HUES64 (cell line): ENCODE results near the gene PTPRR.

Source experiments
- H3K27ac ChIP-seq: 2 replicates; pipeline ENCODE4 v1.7.0; 2013; ENCODE audit warnings: low read depth, low read length, inconsistent platforms
- H3K27me3 ChIP-seq: 2 replicates; pipeline ENCODE4 v1.6.1; 2013; ENCODE audit warnings: mild to moderate bottlenecking, low read length; ENCODE audit not compliant: insufficient read depth
- H3K36me3 ChIP-seq: 2 replicates; pipeline ENCODE4 v1.6.1; 2013; ENCODE audit warnings: mild to moderate bottlenecking, low read length; ENCODE audit not compliant: insufficient read depth
- H3K4me1 ChIP-seq: 2 replicates; pipeline ENCODE4 v1.6.1; 2013; ENCODE audit warnings: mild to moderate bottlenecking, low read length, moderate library complexity; ENCODE audit not compliant: insufficient read depth
- H3K4me3 ChIP-seq: 2 replicates; pipeline ENCODE4 v1.5.1; 2013; ENCODE audit warnings: mild to moderate bottlenecking, low read length, moderate library complexity
- H3K9ac ChIP-seq: 2 replicates; pipeline ENCODE4 v1.6.1; 2013; ENCODE audit warnings: mild to moderate bottlenecking, low read depth, low read length
- H3K9me3 ChIP-seq: 2 replicates; pipeline ENCODE4 v1.6.1; 2013; ENCODE audit warnings: low read depth, low read length; ENCODE audit not compliant: insufficient read depth
- WGBS: fragments of 150-250, 120-280 bp; methylation state at CpG from one replicate; pipeline ENCODE4 v1.1.7; 2013; ENCODE audit warnings: missing lambda C conversion rate; 5-methylcytosine and 5-hydroxymethylcytosine counted together

The PTPRR gene

DNA sequence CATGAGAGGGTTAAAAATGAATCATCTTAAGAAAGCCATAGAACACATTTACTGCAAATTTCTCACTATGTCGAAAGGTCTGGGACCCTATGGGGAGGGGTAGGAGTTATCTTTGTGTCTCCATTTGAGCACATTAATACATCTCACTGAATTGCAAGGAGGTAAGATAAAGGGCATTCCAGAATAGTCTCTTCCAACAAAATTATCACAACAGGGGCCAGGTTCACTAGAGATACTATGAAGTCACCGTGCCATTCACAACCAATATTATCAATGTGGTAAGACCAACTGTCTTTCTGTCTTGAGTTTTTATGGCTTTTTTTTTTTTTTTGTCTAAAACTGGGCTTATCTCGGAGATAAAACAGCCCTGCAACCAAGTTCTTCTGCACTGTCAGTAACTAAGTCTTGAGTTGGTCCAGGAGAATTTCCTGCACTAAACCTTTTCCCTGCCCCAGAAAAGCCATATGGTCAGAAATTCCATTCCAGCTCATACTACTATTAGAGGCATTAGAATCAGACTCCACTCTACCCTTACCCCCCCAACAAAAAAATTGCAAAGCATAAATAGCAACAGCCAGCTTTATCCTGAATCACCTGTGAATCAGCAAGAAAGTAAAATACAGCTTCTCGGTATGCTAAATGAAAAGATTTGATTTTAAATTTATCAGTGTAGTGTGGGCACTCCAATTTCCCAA is 79.7 kb downstream of the PTPRR start:
- H3K9me3 ChIP-seq: no peaks in the 10 kb centered on the region
- peaks cover 14% of the 10 kb centered on the region for H3K4me1 ChIP-seq
- no peak overlapping the region for H3K27ac ChIP-seq
- no peaks in the 10 kb centered on the region for H3K27me3 ChIP-seq
- no peak overlapping the region for H3K4me3 ChIP-seq
- H3K36me3 ChIP-seq: no peaks in the 10 kb centered on the region
- H3K9ac ChIP-seq: no peak overlapping the region
- WGBS: 87% methylated on average over 3 of the region's 4 CpGs

DNA sequence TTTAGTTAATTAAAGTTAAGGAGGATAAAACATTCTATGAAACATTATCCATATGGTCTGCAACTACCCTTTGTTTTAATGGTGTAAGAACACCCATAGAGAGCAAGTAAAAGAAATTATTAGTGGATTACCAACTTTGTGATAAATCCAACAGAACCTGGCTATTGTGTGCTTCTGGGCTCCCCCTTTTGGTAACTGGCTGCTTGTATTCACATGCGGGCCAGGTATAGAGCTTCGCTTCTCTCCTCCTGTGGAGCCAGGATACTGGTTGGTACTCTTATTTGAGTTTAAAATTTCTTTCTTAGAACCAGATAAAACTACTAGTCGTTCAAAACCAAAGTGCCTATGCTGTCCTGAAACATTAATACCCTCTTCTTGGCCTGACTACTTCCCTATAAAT is 81.0 kb downstream of the PTPRR start:
- Histone ChIP-seq H3K9ac (no peak overlapping the region), H3K4me3 (no peak overlapping the region), H3K9me3 (no peaks in the 10 kb centered on the region), H3K27ac (no peak overlapping the region), H3K27me3 (no peaks in the 10 kb centered on the region), H3K36me3 (no peaks in the 10 kb centered on the region), H3K4me1 (peaks cover 14% of the 10 kb centered on the region)
- WGBS: 87% methylated on average over 3 of the region's 3 CpGs

GRCh38 chr12:70838127-70838526 is 82.4 kb downstream of the PTPRR start:
- Histone ChIP-seq H3K9me3 (no peaks in the 10 kb centered on the region), H3K9ac (no peak overlapping the region), H3K27ac (no peak overlapping the region), H3K36me3 (no peaks in the 10 kb centered on the region), H3K4me1 (peaks cover 14% of the 10 kb centered on the region), H3K27me3 (no peaks in the 10 kb centered on the region), H3K4me3 (no peak overlapping the region)
- 25% methylated on average over 1 of the region's 2 CpGs for WGBS

DNA sequence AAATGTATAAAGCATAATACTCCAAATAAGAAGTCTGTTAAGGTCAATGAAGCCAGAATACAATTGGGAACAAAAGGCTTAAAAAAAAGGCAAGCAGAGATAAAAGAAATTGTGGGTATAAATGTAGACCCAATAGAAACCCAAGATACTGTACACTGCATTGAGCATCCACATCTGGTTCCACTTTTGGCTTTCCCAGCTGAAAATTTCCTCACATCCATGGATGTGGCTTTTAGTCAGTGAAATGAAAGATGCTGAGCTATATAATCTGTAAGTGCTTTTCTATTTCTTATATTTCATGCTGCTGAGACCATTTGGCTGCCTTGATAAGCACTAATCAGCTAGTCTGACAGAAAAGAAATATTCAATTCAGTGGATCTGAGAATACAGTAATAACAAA is 83.5 kb downstream of the PTPRR start:
- H3K4me1 ChIP-seq: peaks cover 14% of the 10 kb centered on the region
- H3K9ac ChIP-seq: no peak overlapping the region
- no peak overlapping the region for H3K27ac ChIP-seq
- no peaks in the 10 kb centered on the region for H3K36me3 ChIP-seq
- no peaks in the 10 kb centered on the region for H3K27me3 ChIP-seq
- no peak overlapping the region for H3K4me3 ChIP-seq
- H3K9me3 ChIP-seq: no peaks in the 10 kb centered on the region

- Histone ChIP-seq H3K9me3 (no peaks in the 10 kb centered on the region), H3K4me1 (peaks cover 14% of the 10 kb centered on the region), H3K36me3 (no peaks in the 10 kb centered on the region), H3K4me3 (no peak overlapping the region), H3K9ac (no peak overlapping the region), H3K27ac (no peak overlapping the region), H3K27me3 (no peaks in the 10 kb centered on the region)
- 81% methylated on average over 2 of the region's 2 CpGs for WGBS
Observed at GRCh38 chr12:70835948-70836347, 84.6 kb downstream of the PTPRR start.

DNA sequence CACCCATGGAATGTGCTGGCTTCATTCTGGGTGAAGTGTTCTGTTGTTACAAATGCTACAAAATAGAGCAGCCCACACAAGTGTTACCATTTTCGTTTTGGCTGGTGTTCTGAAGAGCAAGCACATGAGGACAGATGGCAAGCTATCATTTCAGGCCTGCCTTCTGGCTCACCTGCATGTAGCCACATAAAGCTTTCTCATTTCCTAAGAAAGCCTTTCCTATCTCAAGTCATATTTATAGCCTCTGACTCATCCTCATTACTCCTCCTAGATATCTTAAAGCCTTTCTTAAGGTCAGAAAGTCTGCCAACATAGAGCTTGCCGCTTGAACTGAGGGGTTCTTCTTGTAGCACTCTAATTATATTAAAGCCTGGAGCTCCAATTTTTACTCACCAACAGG is 89.0 kb downstream of the PTPRR start:
- Histone ChIP-seq H3K4me3 (no peak overlapping the region), H3K27ac (no peak overlapping the region), H3K27me3 (no peaks in the 10 kb centered on the region), H3K36me3 (no peaks in the 10 kb centered on the region), H3K9me3 (no peaks in the 10 kb centered on the region), H3K9ac (no peak overlapping the region), H3K4me1 (no peaks in the 10 kb centered on the region)
- 89% methylated on average over 2 of the region's 2 CpGs for WGBS

DNA sequence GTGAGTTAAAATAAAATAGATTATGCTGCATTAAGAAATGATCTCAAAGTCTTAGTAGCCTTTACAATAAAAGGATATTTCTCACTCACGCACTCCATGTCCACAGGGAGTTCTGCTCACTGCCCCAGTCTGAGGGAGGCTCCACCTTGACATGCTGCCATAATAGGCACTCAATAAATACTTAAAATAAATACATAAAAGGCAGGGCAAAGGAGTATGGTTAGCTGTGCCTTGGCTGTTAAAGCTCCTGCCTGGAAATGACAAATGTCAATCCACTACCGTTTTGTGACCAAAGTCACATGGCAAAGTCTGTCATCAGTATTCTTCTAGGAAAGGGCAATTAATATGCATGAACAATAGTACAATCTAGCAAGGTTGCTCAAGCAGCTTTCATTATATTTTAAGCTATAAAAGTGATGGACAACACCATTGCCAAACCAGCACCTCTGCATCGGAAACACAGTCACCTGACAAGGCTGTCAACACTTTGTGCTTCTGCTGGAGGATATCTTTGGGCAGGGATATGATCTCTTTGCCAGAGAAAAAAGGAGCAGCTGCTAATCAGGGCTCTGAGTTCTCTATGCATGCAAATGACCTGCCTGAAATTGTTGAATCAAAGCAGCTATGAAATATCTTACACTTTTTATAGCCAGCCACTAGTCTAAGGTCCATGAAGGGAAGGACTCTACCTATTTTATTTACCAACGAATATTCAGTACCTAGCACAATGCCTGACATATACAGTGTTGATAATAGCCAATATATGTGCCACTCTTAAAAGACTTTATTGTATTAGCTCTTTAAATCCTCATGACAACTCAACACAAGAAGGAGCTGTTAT is 90.1 kb downstream of the PTPRR start:
- Histone ChIP-seq H3K27ac (no peak overlapping the region), H3K9ac (no peak overlapping the region), H3K9me3 (no peaks in the 10 kb centered on the region), H3K36me3 (no peaks in the 10 kb centered on the region), H3K27me3 (no peaks in the 10 kb centered on the region), H3K4me1 (no peaks in the 10 kb centered on the region), H3K4me3 (no peak overlapping the region)
- 97% methylated on average over 4 of the region's 4 CpGs for WGBS

DNA sequence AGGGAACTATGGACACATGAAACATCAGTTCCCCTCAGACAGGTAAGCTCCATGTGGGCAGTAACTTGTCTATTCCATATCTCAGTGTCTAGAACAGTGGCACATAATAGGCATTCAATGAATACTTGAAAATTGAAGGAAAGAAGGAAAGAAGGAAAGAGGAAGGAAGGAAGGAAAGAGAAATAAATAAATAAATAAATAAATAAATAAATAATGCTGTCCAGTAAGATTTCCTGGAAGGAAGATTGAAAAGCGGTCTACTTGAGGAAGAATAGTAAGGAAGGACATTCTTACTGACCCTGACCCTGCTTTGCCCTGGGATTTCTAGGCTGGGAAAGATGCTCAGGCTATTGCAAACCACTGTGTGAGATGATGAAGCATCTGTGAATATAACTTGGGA is 91.5 kb downstream of the PTPRR start:
- no peak overlapping the region for H3K27ac ChIP-seq
- H3K9me3 ChIP-seq: no peaks in the 10 kb centered on the region
- no peak overlapping the region for H3K9ac ChIP-seq
- no peaks in the 10 kb centered on the region for H3K36me3 ChIP-seq
- 98% methylated on average over 1 of the region's 1 CpG for WGBS
- no peaks in the 10 kb centered on the region for H3K27me3 ChIP-seq
- H3K4me3 ChIP-seq: no peak overlapping the region
- no peaks in the 10 kb centered on the region for H3K4me1 ChIP-seq

DNA sequence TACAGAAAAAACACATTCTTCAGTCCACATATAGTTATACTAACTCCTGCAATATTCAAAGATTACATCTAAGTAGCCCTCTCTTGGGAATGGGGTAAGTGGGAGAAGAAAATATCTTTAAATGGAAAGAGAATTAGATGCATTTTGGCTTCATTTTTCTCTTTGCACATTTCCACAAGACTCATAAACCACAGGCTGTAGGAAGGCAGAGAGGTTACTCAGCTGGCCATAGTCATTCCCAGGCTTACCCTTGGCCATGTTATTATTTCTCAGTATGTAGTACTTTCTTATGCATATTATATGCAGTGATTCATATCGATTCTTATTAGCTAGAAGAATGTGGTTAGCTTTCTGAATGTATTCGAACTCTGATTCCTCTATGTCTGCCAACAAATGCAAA is 92.2 kb downstream of the PTPRR start:
- no peak overlapping the region for H3K27ac ChIP-seq
- 100% methylated on average over 1 of the region's 2 CpGs for WGBS

GRCh38 chr12:70826156-70826555 is 94.4 kb downstream of the PTPRR start:
- no peaks in the 10 kb centered on the region for H3K27me3 ChIP-seq
- no peaks in the 10 kb centered on the region for H3K9me3 ChIP-seq
- H3K4me3 ChIP-seq: no peak overlapping the region
- H3K9ac ChIP-seq: no peak overlapping the region
- H3K36me3 ChIP-seq: no peaks in the 10 kb centered on the region
- 73% methylated on average over 3 of the region's 3 CpGs for WGBS
- H3K4me1 ChIP-seq: no peaks in the 10 kb centered on the region
- no peak overlapping the region for H3K27ac ChIP-seq

More for the DNA sequence above, 92.2 kb downstream of the PTPRR start:
- no peak overlapping the region for H3K4me3 ChIP-seq
- H3K27me3 ChIP-seq: no peaks in the 10 kb centered on the region
- H3K4me1 ChIP-seq: no peaks in the 10 kb centered on the region
- H3K9ac ChIP-seq: no peak overlapping the region
- H3K9me3 ChIP-seq: no peaks in the 10 kb centered on the region
- H3K36me3 ChIP-seq: no peaks in the 10 kb centered on the region

- no peaks in the 10 kb centered on the region for H3K4me1 ChIP-seq
- H3K27ac ChIP-seq: no peak overlapping the region
- no peaks in the 10 kb centered on the region for H3K36me3 ChIP-seq
- H3K27me3 ChIP-seq: no peaks in the 10 kb centered on the region
- H3K9ac ChIP-seq: no peak overlapping the region
- no peaks in the 10 kb centered on the region for H3K9me3 ChIP-seq
- WGBS: 76% methylated on average over 2 of the region's 4 CpGs
- no peak overlapping the region for H3K4me3 ChIP-seq
Observed at GRCh38 chr12:70824511-70824910, 96.0 kb downstream of the PTPRR start.
